Common myeloid progenitor, CD34-positive (primary cell): ENCODE results near the gene EIF2B2.

Experiments
- CTCF ChIA-PET: fragments of 350-600 bp; sonication (Branson Sonifier 250); formaldehyde crosslinking; loops from one replicate; lab custom pipeline; 2021; ENCODE audit warnings: antibody characterized with exemption; lab: Charles Lee
- POLR2A ChIA-PET: fragments of 350-600 bp; sonication (Branson Sonifier 250); formaldehyde crosslinking; loops from one replicate; lab custom pipeline; 2021; ENCODE audit warnings: antibody characterized with exemption; lab: Charles Lee
- DNase-seq, 3 donors: peaks; one replicate each; pipeline versions ENCODE4 v3.0.0 to v3.0.0-alpha.2; 2013
- H3K27ac ChIP-seq, 2 experiments: 1 replicate in 1 of 2; 2 replicates in 1 of 2; pipeline ENCODE4 v1.7.0; 2013; ENCODE audit warnings: inconsistent platforms in 2 of 2, low read length in 2 of 2, mild to moderate bottlenecking in 2 of 2, low read depth in 1 of 2, moderate library complexity in 1 of 2; ENCODE audit not compliant: severe bottlenecking in 2 of 2, insufficient read depth in 1 of 2, poor library complexity in 1 of 2
- H3K27me3 ChIP-seq, 5 experiments: replicated peaks in 2 of 5; 1 replicate in 3 of 5; 2 replicates in 2 of 5; pipeline versions ENCODE4 v1.6.1 to v1.7.0; 2013; ENCODE audit warnings: low read length in 4 of 5, mild to moderate bottlenecking in 2 of 5, moderate library complexity in 2 of 5, inconsistent platforms in 1 of 5; ENCODE audit not compliant: insufficient read depth in 5 of 5, control insufficient read depth in 4 of 5
- H3K36me3 ChIP-seq, 4 experiments: 1 replicate in 2 of 4; 2 replicates in 2 of 4; pipeline versions ENCODE4 v1.6.1 to v1.7.0; 2013; ENCODE audit warnings: low read length in 3 of 4, control low read depth in 1 of 4, mild to moderate bottlenecking in 1 of 4; ENCODE audit not compliant: control insufficient read depth in 4 of 4, insufficient read depth in 4 of 4
- H3K4me1 ChIP-seq, 4 experiments: 1 replicate in 3 of 4; 2 replicates in 1 of 4; pipeline versions ENCODE4 v1.6.1 to v1.7.1; 2013; ENCODE audit warnings: low read length in 3 of 4, mild to moderate bottlenecking in 3 of 4, control low read depth in 1 of 4, inconsistent platforms in 1 of 4, moderate library complexity in 1 of 4; ENCODE audit not compliant: control insufficient read depth in 4 of 4, insufficient read depth in 4 of 4; ENCODE audit errors: control extremely low read depth in 1 of 4
- H3K4me3 ChIP-seq, 7 experiments: 1 replicate in 4 of 7; 2 replicates in 3 of 7; pipeline versions ENCODE4 v1.5.1 to v1.7.0; 2013; ENCODE audit warnings: mild to moderate bottlenecking in 7 of 7, low read length in 6 of 7, moderate library complexity in 6 of 7, inconsistent platforms in 2 of 7, low read depth in 2 of 7, control low read depth in 1 of 7; ENCODE audit not compliant: insufficient read depth in 4 of 7, control insufficient read depth in 1 of 7; ENCODE audit errors: extremely low read depth in 1 of 7
- H3K9me3 ChIP-seq, 5 experiments: 1 replicate in 4 of 5; 2 replicates in 1 of 5; pipeline versions ENCODE4 v1.6.1 to v1.7.1; 2013; ENCODE audit warnings: low read length in 4 of 5, mild to moderate bottlenecking in 2 of 5, inconsistent platforms in 1 of 5, low read depth in 1 of 5, moderate library complexity in 1 of 5; ENCODE audit not compliant: control insufficient read depth in 4 of 5, insufficient read depth in 2 of 5; ENCODE audit errors: control extremely low read depth in 1 of 5
- WGBS: methylation state at CpG from one replicate; pipeline ENCODE4 v1.1.5; 2013; ENCODE audit not compliant: insufficient coverage; 5-methylcytosine and 5-hydroxymethylcytosine counted together

The EIF2B2 gene

GRCh38 chr14:75040959-75041358 is 38.2 kb downstream of the EIF2B2 start:
- no peaks in the 10 kb centered on the region for H3K27me3 ChIP-seq
- peaks cover 9 to 36% (median 15%) of the 10 kb centered on the region in 4 experiments for H3K36me3 ChIP-seq
- no peak overlapping the region for H3K27ac ChIP-seq
- no peak overlapping the region for H3K4me3 ChIP-seq
- POLR2A ChIA-PET: no interaction called here
- no peak for DNase-seq
- WGBS: 100% methylated on average over 1 of the region's 2 CpGs
- CTCF ChIA-PET: interaction anchor here (1.0 to 2.4 kb wide), 2 partner anchors 48 to 95 kb away, joined by 4 to 8 read pairs; no protein-coding TSS in a partner anchor
- no peaks in the 10 kb centered on the region for H3K9me3 ChIP-seq
- peaks cover 0 to 25% (median 8%) of the 10 kb centered on the region in 4 experiments for H3K4me1 ChIP-seq

- no peak for DNase-seq
- POLR2A ChIA-PET: no interaction called here
- Histone ChIP-seq H3K27ac (no peak overlapping the region), H3K36me3 (peaks cover 9 to 32% (median 13%) of the 10 kb centered on the region in 4 experiments), H3K9me3 (no peaks in the 10 kb centered on the region), H3K4me3 (no peak overlapping the region), H3K27me3 (no peaks in the 10 kb centered on the region), H3K4me1 (peaks cover 0 to 25% (median 8%) of the 10 kb centered on the region in 4 experiments)
- CTCF ChIA-PET: interaction anchor here (0.8 to 2.4 kb wide), 5 partner anchors 15 to 47 kb away, joined by 3 to 8 read pairs (median 3); no protein-coding TSS in a partner anchor
- WGBS: 88% methylated on average over 4 of the region's 4 CpGs
Measured at GRCh38 chr14:75041613-75042012, 38.9 kb downstream of the EIF2B2 start.

GRCh38 chr14:75042035-75042434 is 39.3 kb downstream of the EIF2B2 start:
- Histone ChIP-seq H3K4me1 (peaks cover 0 to 25% (median 8%) of the 10 kb centered on the region in 4 experiments), H3K4me3 (no peak overlapping the region), H3K27me3 (no peaks in the 10 kb centered on the region), H3K36me3 (peaks cover 8 to 30% (median 12%) of the 10 kb centered on the region in 4 experiments), H3K9me3 (no peaks in the 10 kb centered on the region), H3K27ac (no peak overlapping the region)
- WGBS: 94% methylated on average over 3 of the region's 6 CpGs
- ChIA-PET CTCF (interaction anchor here (0.8 to 2.4 kb wide), 5 partner anchors 15 to 46 kb away, joined by 3 to 8 read pairs (median 3); no protein-coding TSS in a partner anchor), POLR2A (no interaction called here)
- DNase-seq: no peak

GRCh38 chr14:75044322-75044721 is 41.6 kb downstream of the EIF2B2 start:
- WGBS: no CpG with 5 or more reads among the region's 2 CpGs
- Histone ChIP-seq H3K27me3 (no peaks in the 10 kb centered on the region), H3K27ac (peak overlapping the region; percentile 56 to 70), H3K4me1 (peaks cover 0 to 25% (median 8%) of the 10 kb centered on the region in 4 experiments), H3K9me3 (no peaks in the 10 kb centered on the region), H3K4me3 (peak overlapping the region in 1 of 7 experiments; percentile 35), H3K36me3 (peaks cover 8 to 20% (median 12%) of the 10 kb centered on the region in 4 experiments)
- ChIA-PET CTCF (interaction anchor here (1.1 to 1.3 kb wide), 4 partner anchors 19 to 47 kb away, joined by 3 to 9 read pairs (median 4); no protein-coding TSS in a partner anchor), POLR2A (interaction anchor here (1.5 kb wide), 1 partner anchor 83 kb away, joined by 3 read pairs; the partner anchor contains the start of gene NEK9)
- peak; percentile 42 to 80 (median 67) for DNase-seq

GRCh38 chr14:75044752-75045151 is 42.0 kb downstream of the EIF2B2 start:
- 45% methylated on average over 5 of the region's 8 CpGs for WGBS
- peaks cover 0 to 25% (median 8%) of the 10 kb centered on the region in 4 experiments for H3K4me1 ChIP-seq
- no peaks in the 10 kb centered on the region for H3K9me3 ChIP-seq
- peak overlapping the region; percentile 56 to 70 for H3K27ac ChIP-seq
- peak; percentile 68 to 94 (median 88) for DNase-seq
- H3K4me3 ChIP-seq: peak overlapping the region in 2 of 7 experiments; percentile 13 to 35
- POLR2A ChIA-PET: interaction anchor here (1.5 kb wide), 1 partner anchor 82 kb away, joined by 3 read pairs; the partner anchor contains the start of gene NEK9
- CTCF ChIA-PET: interaction anchor here (1.0 to 1.7 kb wide), 6 partner anchors 18 to 46 kb away, joined by 3 to 9 read pairs (median 4); partner anchors contain the start of gene EIF2B2
- peaks cover 8 to 20% (median 12%) of the 10 kb centered on the region in 4 experiments for H3K36me3 ChIP-seq
- no peaks in the 10 kb centered on the region for H3K27me3 ChIP-seq

- POLR2A ChIA-PET: no interaction called here
- 90% methylated on average over 4 of the region's 5 CpGs for WGBS
- Histone ChIP-seq H3K4me3 (no peak overlapping the region), H3K36me3 (peaks cover 4 to 14% (median 12%) of the 10 kb centered on the region in 4 experiments), H3K27ac (no peak overlapping the region), H3K9me3 (no peaks in the 10 kb centered on the region), H3K27me3 (no peaks in the 10 kb centered on the region), H3K4me1 (peaks cover 6 to 36% (median 16%) of the 10 kb centered on the region in 4 experiments)
- DNase-seq: no peak
- CTCF ChIA-PET: interaction anchor here (1.0 to 1.7 kb wide), 2 partner anchors 16 to 43 kb away, joined by 3 to 4 read pairs; partner anchors contain the start of gene EIF2B2
Measured at GRCh38 chr14:75046275-75046674, 43.6 kb downstream of the EIF2B2 start.

- no peaks in the 10 kb centered on the region for H3K27me3 ChIP-seq
- H3K4me1 ChIP-seq: peaks cover 6 to 39% (median 17%) of the 10 kb centered on the region in 4 experiments
- H3K36me3 ChIP-seq: peaks cover 0 to 10% (median 6%) of the 10 kb centered on the region in 4 experiments
- WGBS: 100% methylated on average over 2 of the region's 3 CpGs
- no peak overlapping the region for H3K4me3 ChIP-seq
- ChIA-PET POLR2A (no interaction called here), CTCF (interaction anchor here (1.0 kb wide), 1 partner anchor 16 kb away, joined by 3 read pairs; no protein-coding TSS in a partner anchor)
- DNase-seq: no peak
- no peaks in the 10 kb centered on the region for H3K9me3 ChIP-seq
- H3K27ac ChIP-seq: no peak overlapping the region
Measured at GRCh38 chr14:75046899-75047298, 44.2 kb downstream of the EIF2B2 start.
